ENCODE results near the gene HASPIN. TPM values are rescaled to one million over a fixed set of nuclear protein-coding genes. Genes with fewer than 3 reads are reported as not detected.

Gene HASPIN
- total RNA-seq, 2 experiments from 2014 or later: 20.7 to 21.3 TPM

DNA sequence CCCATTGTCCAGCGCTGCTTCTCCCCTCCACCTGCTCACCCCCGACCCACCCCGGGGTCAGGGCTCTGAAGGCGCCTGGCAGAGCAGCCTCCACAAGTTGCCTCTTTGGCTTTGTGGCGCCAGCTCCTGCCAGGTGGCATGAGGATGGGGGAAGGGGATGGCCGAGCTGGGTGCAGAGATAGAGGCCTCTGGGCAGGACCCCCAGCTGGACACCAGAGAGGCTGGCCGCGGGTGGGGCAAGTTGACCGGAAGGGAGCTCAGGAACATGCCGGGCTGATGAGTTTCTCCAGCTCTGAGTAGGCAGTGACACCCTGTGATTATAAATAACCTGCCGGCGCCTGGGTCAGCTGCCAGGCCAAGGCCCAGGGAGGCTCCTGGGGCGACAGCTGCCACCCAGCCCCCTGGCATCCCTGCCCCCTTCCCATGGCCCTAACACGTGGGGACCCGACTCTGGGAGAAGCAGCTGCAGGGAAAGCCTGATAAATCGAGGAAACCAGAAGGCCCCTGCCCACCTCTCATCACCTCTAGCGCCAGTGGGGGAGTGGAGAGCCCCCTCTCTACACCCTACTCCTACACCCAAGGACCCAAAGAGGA, 28.5 kb upstream of the HASPIN start:
- peaks cover 6% of the 10 kb centered on the region for H3K36me3 Mint-ChIP-seq (ENCODE audit: low read depth)
- ATAC-seq: peak; percentile 6
- H3K27me3 Mint-ChIP-seq: no peaks in the 10 kb centered on the region
- ChIA-PET POLR2A (interaction anchor here (0.7 to 7.6 kb wide), 8 partner anchors 15 to 671 kb away, joined by 3 to 75 read pairs (median 3); partner anchors contain the start of genes EMC6 and TAX1BP3), CTCF (interaction anchor here (0.9 to 3.8 kb wide), 6 partner anchors 13 to 133 kb away, joined by 4 to 22 read pairs (median 6); partner anchors contain the start of gene HASPIN)
- TF ChIP-seq, protein P1, sequence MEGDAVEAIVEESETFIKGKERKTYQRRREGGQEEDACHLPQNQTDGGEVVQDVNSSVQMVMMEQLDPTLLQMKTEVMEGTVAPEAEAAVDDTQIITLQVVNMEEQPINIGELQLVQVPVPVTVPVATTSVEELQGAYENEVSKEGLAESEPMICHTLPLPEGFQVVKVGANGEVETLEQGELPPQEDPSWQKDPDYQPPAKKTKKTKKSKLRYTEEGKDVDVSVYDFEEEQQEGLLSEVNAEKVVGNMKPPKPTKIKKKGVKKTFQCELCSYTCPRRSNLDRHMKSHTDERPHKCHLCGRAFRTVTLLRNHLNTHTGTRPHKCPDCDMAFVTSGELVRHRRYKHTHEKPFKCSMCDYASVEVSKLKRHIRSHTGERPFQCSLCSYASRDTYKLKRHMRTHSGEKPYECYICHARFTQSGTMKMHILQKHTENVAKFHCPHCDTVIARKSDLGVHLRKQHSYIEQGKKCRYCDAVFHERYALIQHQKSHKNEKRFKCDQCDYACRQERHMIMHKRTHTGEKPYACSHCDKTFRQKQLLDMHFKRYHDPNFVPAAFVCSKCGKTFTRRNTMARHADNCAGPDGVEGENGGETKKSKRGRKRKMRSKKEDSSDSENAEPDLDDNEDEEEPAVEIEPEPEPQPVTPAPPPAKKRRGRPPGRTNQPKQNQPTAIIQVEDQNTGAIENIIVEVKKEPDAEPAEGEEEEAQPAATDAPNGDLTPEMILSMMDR (IDR thresholded peaks at IDR 0.05): no peak
- peak overlapping the region; percentile 87 for H3K4me3 Mint-ChIP-seq
- peak overlapping the region; percentile 80 for H3K27ac Mint-ChIP-seq
- H3K4me1 Mint-ChIP-seq (ENCODE audit: low read depth): peaks cover 18% of the 10 kb centered on the region
- H3K9me3 Mint-ChIP-seq: peaks cover 5% of the 10 kb centered on the region
- intact Hi-C loops (cut with micrococcal nuclease): no loop called here
- peak; percentile 18 for DNase-seq

DNA sequence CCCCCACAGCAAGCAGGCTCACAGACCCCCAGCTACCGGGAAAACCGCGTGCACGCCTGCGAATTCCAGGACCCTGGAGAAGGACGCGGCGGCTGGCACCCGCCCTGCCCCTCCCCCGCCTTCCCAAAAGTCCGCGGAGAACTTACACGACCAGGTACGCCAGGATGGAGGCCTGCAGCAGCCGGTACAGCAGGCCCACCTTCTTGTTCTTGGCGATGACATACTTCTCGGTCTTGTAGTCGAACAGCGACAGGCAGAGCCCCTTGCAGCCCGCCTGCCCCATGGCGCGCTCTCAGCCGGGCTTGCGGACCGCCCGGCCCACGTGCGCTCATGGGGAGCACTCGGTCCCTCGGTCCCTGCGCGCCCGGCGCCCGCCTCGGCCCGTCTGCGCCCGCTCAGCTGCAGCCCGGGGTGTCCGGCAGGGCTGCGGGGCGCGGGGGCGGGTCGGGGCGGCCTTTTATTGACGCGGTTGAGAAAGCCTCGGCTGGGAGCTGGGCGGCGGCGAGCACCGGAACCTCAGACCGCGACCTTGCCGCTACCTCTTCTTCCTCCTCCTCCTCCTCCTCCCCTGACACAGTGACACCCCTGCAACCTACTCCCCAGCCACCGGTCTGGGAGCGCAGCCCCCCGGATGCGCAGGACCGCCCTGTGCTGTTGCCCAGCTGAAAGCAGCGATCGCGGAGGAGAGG, 27.8 kb upstream of the HASPIN start, which contains the start of gene P2RX5:
Gene P2RX5 (minus strand): TSS at position 433 of the 689 bp plus-strand sequence. CDS start 150 bp downstream, at position 283.
- peak; percentile 60 for ATAC-seq
- TF ChIP-seq, protein P1 (IDR thresholded peaks at IDR 0.05): no peak
- peak within 1 kb of the TSS; percentile 93 for H3K27ac Mint-ChIP-seq
- CTCF ChIA-PET: interaction anchor here (0.7 to 3.8 kb wide), 12 partner anchors 13 to 150 kb away, joined by 3 to 22 read pairs (median 4); partner anchors contain the start of genes HASPIN and NCBP3
- peaks cover 4% of the 10 kb centered on the region for H3K36me3 Mint-ChIP-seq (ENCODE audit: low read depth)
- peak within 1 kb of the TSS; percentile 87 for H3K4me3 Mint-ChIP-seq
- H3K27me3 Mint-ChIP-seq: no peaks in the 10 kb centered on the region
- H3K9me3 Mint-ChIP-seq: peaks cover 5% of the 10 kb centered on the region
- intact Hi-C loops (cut with micrococcal nuclease): no loop called here
- H3K4me1 Mint-ChIP-seq (ENCODE audit: low read depth): peaks cover 22% of the 10 kb centered on the region
- POLR2A ChIA-PET: interaction anchor here (0.6 to 7.6 kb wide), 11 partner anchors 14 to 670 kb away, joined by 3 to 75 read pairs (median 3); partner anchors contain the start of genes EMC6 and TAX1BP3
- peak; percentile 60 for DNase-seq

DNA sequence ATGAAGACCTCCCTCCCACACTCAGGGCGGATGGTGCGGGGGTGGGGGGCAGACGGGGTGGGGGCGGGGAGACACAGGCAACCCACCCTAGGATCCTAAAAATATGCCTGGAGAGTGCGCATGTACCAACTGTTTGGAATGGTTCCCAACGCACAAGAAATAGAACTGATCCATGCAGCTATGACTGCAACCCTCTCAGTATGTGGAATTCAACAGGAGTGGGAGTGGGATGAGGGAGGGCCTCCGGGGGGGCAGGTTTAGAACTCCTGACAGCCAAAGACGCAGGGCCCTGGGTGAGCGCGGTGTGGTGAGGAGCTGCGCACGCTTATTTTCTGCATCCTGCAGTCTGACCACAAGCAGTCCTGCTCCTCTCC, 26.6 kb upstream of the HASPIN start:
- Mint-ChIP-seq H3K4me1 (ENCODE audit: low read depth) (peaks cover 22% of the 10 kb centered on the region), H3K36me3 (ENCODE audit: low read depth) (peaks cover 3% of the 10 kb centered on the region), H3K9me3 (peaks cover 7% of the 10 kb centered on the region), H3K27me3 (no peaks in the 10 kb centered on the region), H3K4me3 (no peak overlapping the region), H3K27ac (no peak overlapping the region)
- ChIA-PET POLR2A (interaction anchor here (1.5 to 7.6 kb wide), 3 partner anchors 13 to 25 kb away, joined by 4 to 75 read pairs (median 6); no protein-coding TSS in a partner anchor), CTCF (interaction anchor here (0.6 to 3.8 kb wide), 6 partner anchors 12 to 131 kb away, joined by 3 to 22 read pairs (median 4); no protein-coding TSS in a partner anchor)
- no peak for ATAC-seq
- DNase-seq: no peak
- TF ChIP-seq, protein P1 (IDR thresholded peaks at IDR 0.05): no peak
- intact Hi-C loops (cut with micrococcal nuclease): no loop called here

DNA sequence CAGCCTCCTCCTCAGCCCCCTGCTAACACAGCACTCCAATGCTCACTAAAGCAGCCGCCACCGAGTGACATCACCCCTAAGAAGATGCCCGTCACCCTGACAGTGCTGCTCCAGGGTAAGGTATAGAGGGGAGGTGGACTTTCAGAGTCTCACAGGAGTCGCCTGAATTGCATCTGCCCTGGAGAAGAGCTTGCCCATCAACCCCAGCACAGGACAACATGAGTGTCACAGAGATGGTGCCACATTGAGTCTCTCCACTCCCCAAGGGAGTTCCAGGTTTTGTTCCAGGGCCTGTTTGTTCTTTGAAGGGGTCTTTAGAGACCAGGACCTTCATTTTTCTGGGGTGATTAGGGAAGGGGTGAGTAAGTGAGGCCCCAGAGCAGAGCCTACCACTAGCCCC, 25.6 kb upstream of the HASPIN start:
- CTCF ChIA-PET: no interaction called here
- intact Hi-C loops (cut with micrococcal nuclease): no loop called here
- ATAC-seq (no peak), DNase-seq (no peak)
- Mint-ChIP-seq H3K4me1 (ENCODE audit: low read depth) (peaks cover 19% of the 10 kb centered on the region), H3K27ac (no peak overlapping the region), H3K9me3 (peaks cover 14% of the 10 kb centered on the region), H3K36me3 (ENCODE audit: low read depth) (peaks cover 12% of the 10 kb centered on the region), H3K27me3 (no peaks in the 10 kb centered on the region), H3K4me3 (no peak overlapping the region)
- POLR2A ChIA-PET: interaction anchor here (1.4 to 7.6 kb wide), 2 partner anchors 12 to 25 kb away, joined by 5 to 75 read pairs; partner anchors contain the start of gene HASPIN
- TF ChIP-seq, protein P1 (IDR thresholded peaks at IDR 0.05): no peak

All from activated CD8-positive, alpha-beta T cell treated with anti-CD3 and anti-CD28 coated beads for 36 hours (primary cell).